GM18517 (cell line): ENCODE data around the gene CD46.
A peak's percentile ranks its signal among the peaks of the same experiment; 100 is the strongest.
"Not testable (repeated sequence)": the region's sequence is repeated elsewhere in the genome, so short reads cannot be mapped to it uniquely, and the experiment has no call there.

ENCODE experiments used
- ATAC-seq: cut with Tn5 transposase; IDR thresholded peaks from one replicate; pipeline ENCODE4 v1.9.1; 2021; ENCODE audit warnings: mild to moderate bottlenecking, moderate library complexity; ENCODE audit not compliant: unreplicated experiment

Gene CD46

GRCh38 chr1:207750631-207751305, 1.1 kb upstream of the CD46 start:
- ATAC-seq, result no peak

DNA sequence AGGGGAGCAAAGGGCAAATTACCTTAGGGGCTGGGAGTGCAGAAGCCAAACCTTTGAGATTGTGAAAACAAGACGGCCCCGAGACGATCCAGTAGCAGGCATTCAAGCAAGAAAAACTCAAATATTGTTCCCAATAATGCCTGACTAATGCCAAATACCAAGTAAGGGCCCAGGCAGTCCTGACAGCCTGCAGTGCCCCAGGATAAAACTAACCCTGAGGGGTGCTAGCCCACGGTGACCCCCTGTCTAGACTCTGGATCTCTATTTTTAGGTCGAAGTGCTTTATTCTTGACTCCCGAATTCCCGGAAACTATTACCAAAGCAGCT, 428 bp upstream of the CD46 start:
- peak; percentile 1 for ATAC-seq

DNA sequence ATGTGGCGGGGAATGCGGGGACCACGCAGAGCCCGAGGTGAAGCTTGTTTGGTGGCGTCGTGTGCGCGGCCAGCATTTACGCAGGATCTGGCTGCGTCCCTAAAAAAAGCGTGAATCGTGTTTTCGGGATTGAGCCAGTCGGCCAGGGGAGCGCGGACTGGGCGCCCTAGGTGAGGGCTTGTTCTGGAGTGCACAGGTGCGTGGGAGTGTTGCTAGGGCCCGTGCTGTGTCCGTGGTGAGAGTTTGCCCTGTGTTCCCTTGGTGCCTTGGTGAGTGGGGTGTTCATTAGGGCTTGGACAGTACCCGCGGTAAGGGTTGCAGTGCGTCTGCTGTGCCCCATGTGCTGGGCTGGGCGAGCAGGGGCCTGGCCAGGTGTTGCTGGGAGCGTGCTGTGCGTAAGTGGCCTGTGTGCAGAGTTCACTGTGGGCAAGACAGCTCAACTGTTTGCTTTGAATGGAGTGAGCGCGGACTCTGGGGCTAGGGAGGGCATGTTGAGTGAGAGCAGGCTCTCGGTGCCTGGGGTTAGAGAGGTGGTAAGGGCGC, 673 bp downstream of the CD46 start:
- ATAC-seq, result peak; percentile 44

GRCh38 chr1:207753611-207754010, 1.8 kb downstream of the CD46 start:
- ATAC-seq, result no peak

DNA sequence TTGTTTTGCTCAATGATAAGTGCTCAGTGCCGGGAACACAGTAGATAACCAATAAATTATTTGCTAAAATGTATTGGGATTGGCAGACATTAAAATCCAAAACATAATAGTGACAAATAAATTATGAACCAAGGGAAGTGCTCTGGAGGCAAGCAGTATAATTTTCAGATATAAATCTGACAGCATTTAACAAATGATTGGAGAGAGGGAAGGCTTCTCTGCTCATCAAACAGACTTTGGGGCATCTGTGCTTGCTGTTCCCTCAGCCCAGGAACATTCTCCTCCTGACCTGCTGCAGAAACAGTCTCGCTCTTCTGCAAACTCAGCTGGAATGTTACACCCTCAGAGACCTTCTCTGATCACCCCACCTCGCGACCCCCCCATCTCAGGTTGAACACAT, 2.2 kb downstream of the CD46 start:
- no peak for ATAC-seq

GRCh38 chr1:207754974-207755700, 3.3 kb downstream of the CD46 start:
- no peak for ATAC-seq

DNA sequence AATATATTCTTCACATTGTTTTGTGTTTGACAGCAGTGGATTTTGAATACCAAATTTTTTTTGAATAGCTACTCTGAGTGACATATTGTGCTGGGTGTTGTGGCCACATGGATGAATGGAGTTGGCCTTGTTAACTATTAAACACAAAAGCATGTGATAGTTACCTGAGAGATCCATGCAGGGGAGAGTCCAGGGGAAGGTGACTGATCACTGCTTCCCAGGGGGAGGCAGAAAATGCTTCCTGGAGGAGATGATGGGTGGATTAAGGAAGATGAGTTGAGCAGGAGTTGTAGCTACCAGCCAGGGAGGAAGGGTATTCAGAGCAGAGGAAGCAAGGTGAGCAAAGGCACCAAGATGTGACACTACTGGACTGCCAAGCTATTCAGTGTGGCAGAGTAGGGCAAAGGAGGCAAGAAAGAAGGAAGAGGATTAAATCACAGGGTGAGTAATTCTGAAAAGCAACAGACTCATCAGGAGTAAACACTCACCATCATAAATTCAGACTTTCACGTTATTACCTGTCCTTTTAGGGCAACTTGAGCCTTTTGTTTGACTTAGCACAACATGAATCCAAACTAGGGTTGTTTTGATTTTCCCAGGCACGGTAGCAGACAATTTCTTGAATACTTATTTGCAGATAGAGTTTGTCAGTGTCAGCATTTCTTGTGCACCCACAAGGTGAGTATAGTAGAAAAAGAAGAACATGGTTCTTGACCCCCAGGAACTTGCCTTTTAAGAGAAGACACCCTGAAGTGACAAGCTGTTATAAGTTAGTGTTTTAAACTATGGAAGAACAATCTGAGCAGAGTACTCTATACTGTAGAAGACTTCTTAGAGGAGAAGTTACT, 4.2 kb downstream of the CD46 start:
- no peak for ATAC-seq

GRCh38 chr1:207762622-207763021, 10.8 kb downstream of the CD46 start:
- no peak for ATAC-seq

GRCh38 chr1:207763091-207763490, 11.2 kb downstream of the CD46 start:
- ATAC-seq, result no peak

DNA sequence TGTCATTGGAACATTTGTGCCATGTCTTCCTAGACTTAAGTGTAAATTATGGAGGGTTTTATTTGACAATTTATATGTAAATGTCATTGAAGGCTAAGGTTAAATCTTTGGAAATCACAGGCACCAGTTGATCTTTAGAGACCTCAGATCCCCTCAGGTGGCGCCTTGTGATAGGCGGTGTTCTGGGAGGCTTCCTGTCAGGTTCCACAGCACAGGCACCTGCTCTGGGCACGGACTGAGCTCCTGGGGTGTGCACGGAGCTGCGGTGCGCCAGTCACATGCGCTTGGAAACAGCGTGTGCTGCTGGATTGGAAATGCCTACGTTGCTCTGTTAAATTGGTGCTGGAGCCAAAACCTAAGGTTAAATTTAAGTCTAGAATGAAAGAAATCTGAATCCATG, 12.1 kb downstream of the CD46 start:
- ATAC-seq, result no peak

- no peak for ATAC-seq
Observed at GRCh38 chr1:207766569-207766968, 14.7 kb downstream of the CD46 start.

DNA sequence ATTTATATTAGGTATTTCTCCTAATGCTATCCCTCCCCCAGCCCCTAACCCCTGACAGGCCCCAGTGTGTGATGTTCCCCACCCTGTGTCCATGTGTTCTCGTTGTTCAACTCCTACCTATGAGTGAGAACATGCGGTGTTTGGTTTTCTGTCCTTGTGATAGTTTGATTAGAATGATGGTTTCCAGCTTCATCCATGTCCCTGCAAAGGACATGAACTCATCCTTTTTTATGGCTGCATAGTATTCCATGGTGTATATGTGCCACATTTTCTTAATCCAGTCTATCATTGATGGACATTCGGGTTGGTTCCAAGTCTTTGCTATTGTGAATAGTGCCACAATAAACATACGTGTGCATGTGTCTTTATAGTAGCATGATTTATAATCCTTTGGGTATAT, 18.7 kb downstream of the CD46 start:
- ATAC-seq, result not testable (repeated sequence)

- ATAC-seq, result not testable (repeated sequence)
Observed at GRCh38 chr1:207776045-207776444, 24.2 kb downstream of the CD46 start.

GRCh38 chr1:207777412-207777811, 25.6 kb downstream of the CD46 start:
- not testable (repeated sequence) for ATAC-seq

GRCh38 chr1:207779008-207779407, 27.2 kb downstream of the CD46 start:
- ATAC-seq, result no peak

DNA sequence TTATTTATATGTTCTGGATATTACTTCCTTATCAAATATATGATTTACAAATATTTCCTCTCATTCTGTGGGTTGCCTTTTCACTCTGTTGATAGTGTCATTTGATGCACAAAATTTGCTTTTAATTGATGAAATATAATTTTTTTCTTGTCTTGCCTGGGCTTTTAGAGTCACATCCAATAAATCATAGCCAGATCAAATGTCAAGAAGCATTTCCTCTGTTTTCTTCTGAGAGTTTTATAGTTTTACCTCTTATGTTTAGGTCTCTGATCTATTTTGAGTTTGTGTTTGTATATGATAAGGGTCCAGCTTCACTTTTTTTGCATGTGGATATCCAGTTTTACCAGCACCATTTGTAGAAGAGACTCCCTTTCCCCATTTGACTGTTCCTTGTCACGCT, 29.5 kb downstream of the CD46 start:
- ATAC-seq, result no peak

- ATAC-seq, result no peak
Observed at GRCh38 chr1:207787776-207788175, 35.9 kb downstream of the CD46 start.

DNA sequence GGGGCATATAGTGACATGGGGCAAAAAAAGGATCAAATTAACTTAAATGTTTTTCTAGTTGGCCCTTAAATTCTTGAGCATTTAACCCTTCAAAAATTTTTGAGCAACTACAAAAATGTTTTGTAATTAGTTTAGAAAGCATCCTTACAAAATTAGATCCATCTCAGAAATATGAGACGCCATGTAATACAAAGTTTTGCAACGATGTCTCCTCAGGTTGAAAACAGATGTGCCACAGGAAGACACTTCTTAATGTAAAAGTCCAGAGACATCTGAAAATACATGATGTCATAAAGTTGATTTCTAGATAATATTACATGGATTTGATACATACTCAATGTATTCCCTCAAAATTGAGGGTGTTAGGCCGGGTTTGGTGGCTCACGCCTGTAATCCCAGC, 37.5 kb downstream of the CD46 start:
- no peak for ATAC-seq

DNA sequence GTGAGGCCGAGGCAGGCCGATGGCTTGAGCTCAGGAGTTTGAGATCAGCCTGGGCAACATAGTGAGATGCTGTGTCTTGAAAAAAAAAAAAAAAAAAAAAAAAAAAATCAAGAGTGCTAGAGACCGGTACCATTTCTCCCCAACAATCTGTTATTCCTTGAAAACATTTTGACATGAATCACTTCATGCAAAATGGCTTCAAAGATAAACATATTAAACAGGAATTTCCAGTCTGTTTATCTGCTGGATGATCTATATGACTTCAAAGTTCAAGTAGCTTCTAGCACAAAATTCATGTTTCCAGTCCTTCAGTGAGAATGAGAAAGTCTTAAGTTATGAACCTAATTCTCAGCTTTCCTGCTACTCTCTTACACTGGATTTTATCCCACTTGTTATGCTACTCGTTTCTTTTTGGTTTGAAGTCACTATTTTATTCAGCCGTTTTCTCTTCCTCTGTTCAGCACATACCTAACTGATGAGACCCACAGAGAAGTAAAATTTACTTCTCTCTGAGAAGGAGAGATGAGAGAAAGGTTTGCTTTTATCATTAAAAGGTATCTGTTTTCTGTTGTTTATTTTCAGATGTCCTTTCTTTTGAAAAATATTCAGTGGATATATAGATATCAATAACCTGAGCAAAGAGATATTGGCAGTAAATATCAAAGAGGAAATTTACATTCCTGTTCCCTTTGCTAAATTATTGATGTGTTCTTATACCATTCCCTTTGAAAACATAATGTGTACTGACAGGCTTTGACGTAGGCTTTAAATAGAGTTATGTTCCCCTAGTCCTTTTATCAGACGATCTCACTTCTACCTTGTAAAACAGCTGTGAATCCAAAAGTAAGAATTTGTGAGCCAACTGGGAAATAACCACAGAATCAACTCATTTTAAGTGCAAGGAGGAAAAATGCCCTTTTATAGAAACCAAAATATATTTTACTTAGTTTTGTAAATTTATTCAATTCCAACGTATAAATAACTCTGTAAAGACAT, 38.2 kb downstream of the CD46 start:
- no peak for ATAC-seq

GRCh38 chr1:207791290-207791689, 39.4 kb downstream of the CD46 start:
- ATAC-seq, result no peak
